Retina (tissue), 1 donor: ENCODE data around the gene OR56A4.
"Not testable (repeated sequence)": the region's sequence is repeated elsewhere in the genome, so short reads cannot be mapped to it uniquely, and the experiment has no call there.

Source experiments
- DNase-seq: peaks from one replicate; pipeline ENCODE4 v3.0.0-alpha.2; 2016

The OR56A4 gene

DNA sequence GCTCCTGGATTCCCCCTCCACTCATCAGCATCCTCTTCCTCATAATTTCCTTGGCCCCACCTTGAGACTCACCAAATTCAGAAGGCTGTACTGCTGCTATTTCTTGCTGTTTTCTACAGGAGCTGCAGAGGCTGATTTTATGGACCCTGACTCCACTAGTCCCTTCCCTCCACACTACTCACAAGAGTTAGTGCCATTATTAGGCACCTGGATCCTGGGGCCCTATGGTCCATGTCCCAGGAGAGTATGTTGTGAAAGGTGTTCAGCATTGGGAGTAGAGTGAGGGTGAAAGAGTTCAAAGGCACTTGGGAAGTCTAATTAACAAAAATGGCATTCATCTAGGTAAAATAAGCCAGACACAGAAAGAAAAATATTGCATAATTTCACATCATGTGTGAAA is at the start of gene OR56A4:
Gene OR56A4 (minus strand): TSS at position 101 of the 400 bp plus-strand sequence. CDS start 3,954 bp downstream, outside the sequence.
- no peak for DNase-seq

- no peak for DNase-seq
These were observed 48.8 kb upstream of the OR56A4 start for GRCh38 chr11:6055569-6055968.

- DNase-seq, result no peak
These were observed 45.6 kb upstream of the OR56A4 start for GRCh38 chr11:6052374-6052773.

DNA sequence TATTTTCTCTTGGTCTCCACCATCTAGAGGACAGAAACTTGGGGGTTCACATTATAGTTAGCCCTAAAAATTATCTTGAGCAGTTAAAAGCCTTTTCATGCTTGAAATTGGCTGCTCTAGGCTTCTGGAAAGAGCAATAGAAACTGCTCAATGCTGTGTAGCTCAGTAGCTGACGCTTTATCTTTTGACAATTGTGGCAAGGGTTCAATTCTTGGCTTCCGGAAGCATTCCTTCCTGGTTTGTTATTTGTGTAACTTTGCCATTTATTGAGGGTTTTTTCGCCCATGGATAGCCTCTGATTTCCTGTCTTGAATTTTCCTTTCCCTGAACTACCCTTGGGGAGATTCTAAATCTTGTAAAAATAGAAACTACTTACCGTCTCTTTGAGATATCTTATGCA is 34.1 kb upstream of the OR56A4 start:
- no peak for DNase-seq

GRCh38 chr11:6030708-6031405 is 24.1 kb upstream of the OR56A4 start, which contains the start of gene OR56A1:
OR56A1 (minus strand) TSS chr11:6030758; CDS start chr11:6027692, 3,066 bp downstream.
- DNase-seq, result no peak

- DNase-seq, result no peak
These were observed 20.8 kb upstream of the OR56A4 start for GRCh38 chr11:6027501-6027900.

DNA sequence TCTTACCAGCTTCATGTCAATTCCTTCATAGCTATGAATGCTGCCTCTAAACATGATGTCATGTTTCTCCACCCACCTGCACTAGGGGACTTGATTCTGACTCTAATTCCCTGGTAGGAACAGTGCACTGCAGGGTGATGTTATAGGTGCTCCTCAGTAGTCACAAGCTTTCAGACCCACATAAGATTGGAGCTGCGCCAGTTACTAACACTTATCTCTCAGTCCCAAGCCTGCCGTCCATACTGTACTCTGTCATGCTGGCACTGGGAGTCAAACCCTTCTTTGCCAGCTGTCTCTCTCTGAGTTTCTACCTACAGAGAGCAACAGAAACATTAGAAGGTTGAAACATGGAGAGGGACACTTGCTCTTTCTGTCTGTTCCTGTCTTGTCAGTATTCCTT is 18.3 kb upstream of the OR56A4 start:
- no peak for DNase-seq

GRCh38 chr11:6022956-6023355 is 16.2 kb upstream of the OR56A4 start:
- DNase-seq, result peak; percentile 9

- no peak for DNase-seq
These were observed 6.3 kb upstream of the OR56A4 start for GRCh38 chr11:6013042-6013441.

GRCh38 chr11:6012035-6012668 is 5.4 kb upstream of the OR56A4 start:
- DNase-seq, result no peak

DNA sequence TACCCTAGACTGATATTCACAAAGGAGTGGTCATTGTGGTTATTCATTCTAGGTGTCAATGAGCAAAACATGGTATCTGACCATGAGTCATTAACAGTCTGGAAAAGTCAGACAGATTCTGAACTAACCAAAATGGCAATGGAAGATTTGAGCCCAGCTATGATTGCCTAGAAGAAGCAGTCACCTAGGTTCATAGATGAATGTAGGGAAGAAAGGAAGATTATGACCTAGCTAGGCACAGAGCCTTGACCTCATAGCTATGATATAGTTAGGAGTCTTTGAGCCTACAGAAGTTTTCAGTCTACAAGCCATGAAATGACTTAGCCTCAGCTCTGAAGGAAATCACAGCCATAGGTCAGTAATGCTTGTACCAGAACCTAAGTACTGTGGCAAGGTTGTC is 351 bp downstream of the OR56A4 start:
- DNase-seq, result no peak

DNA sequence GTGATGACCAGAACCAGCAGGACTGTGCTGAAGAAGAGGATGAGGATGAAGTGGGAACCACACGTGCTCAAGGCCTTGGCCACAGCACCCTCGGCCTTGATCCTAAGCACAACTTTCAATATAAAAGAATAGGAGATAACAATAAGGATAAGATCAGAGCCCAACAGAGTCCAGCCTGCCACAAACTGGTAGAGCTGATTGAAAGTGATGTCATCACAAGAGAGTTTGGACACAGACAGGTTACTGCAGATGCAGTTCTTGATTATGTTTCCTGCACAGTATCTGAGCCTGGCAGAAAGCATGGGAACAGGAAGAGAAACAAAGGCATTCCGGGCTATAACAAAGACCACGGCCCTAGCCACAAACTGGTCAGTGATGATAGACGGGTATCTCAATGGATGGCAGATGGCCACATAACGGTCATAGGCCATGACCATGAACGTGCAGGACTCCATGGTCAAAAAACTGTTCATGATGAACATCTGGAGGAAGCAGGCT is 4.5 kb downstream of the OR56A4 start:
- no peak for DNase-seq

DNA sequence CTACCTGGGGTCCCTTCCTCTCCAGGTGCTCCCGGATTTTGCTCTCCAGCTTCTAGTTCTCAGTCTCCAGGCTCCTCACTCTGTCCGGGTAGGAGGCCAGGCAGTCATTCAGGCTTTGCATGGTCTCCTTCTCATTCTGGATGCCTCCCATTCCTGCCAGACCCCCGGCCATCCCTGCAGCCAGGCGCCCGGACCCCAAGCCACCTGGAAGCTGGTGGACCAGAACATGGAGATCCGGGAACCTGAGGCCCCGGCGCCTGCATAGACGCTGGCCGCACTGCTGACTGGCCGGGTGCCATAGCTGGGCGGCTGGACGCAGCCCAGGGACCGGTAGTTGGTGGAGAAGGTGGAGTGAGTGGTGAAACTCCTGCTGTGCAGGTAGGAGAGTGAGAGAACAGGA is 12.0 kb downstream of the OR56A4 start:
- no peak for DNase-seq

GRCh38 chr11:5992604-5993251 is 14.0 kb downstream of the OR56A4 start:
- no peak for DNase-seq

- no peak for DNase-seq
These were observed 14.6 kb downstream of the OR56A4 start for GRCh38 chr11:5992150-5992549.

DNA sequence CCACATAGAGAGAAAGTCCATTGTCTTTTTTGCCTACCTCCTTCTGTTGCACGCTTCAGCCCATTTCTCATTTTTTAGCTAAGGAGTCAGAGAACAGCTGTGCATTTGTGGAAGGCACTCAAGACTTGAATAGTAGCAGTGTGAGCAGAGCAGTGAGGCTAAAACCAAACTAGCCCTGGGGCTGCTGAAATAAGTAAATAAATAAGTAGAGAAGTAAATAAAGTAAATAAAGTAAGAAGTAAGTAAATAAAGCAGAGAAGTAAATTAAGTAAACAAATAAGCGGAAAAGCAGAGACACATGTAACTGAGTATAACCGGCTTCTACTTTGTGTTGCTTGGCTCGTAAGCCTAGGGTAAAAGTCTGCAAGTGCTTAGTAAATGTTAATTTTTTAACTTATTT is 17.5 kb downstream of the OR56A4 start:
- no peak for DNase-seq

DNA sequence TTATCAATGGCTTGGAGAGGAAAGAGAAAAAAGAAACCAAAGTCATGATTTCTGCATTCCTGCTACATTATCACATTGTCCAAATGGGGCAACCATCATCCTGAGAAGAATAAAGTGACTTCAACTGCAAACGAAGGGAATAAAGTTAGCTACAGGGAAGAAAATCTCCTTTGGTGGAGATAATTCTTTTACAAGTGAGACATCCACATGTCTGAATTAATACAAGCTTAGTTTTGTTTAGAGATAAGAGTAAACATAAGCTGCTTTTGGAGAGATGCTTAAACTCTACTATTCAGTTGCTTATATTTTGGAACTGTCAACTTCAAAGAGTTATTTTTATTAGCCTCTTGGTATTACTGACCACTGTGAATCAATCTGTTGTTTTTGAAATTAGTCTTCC is 19.9 kb downstream of the OR56A4 start, which contains the start of gene OR52L1:
Gene OR52L1 (minus strand): TSS at position 101 of the 400 bp plus-strand sequence. CDS start 55 bp downstream, at position 46.
- no peak for DNase-seq

DNA sequence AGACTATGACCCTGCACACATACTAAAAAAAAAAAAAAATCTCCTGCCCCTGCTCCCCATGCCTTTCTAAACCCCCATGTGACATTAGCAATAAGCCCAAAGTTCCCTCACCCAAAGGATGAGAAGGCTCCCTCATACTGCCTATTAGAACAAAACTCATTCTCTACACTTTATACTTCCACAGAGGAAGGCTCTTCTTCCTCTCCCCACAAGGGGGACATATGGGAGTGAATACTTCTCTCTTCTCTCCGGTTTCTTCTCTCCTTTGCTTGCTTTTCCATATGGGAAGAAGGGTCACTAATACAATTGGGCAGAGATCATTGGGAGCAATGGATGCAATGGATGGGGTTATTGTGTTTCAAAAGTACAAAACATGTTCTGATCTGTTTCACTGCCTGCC is 23.3 kb downstream of the OR56A4 start:
- DNase-seq, result no peak

GRCh38 chr11:5973530-5973929 is 33.2 kb downstream of the OR56A4 start:
- DNase-seq, result no peak

GRCh38 chr11:5968394-5968793 is 38.4 kb downstream of the OR56A4 start, which contains the start of gene OR56A5:
OR56A5 (minus strand) TSS chr11:5968494; CDS start chr11:5968494, 0 bp downstream.
- DNase-seq, result no peak

- DNase-seq, result no peak
These were observed 39.0 kb downstream of the OR56A4 start for GRCh38 chr11:5967708-5968107.

DNA sequence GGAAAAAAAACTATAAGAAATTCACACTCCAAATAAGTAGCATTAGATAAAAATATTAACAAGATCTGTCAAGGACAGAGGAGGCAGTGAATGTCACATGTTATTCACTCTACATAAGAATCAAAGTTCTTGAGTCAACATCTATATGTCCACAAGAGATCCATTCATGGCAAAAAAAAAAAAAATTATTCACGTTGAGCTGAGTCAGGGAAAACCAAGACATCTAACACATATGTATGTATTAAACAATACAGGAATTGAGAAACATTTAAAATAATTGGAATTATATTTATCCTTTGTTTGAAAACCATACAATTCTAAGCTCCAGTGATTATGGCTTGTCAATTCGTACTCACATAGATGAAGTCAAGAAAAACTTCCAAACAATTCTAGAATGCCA is 39.8 kb downstream of the OR56A4 start:
- no peak for DNase-seq

DNA sequence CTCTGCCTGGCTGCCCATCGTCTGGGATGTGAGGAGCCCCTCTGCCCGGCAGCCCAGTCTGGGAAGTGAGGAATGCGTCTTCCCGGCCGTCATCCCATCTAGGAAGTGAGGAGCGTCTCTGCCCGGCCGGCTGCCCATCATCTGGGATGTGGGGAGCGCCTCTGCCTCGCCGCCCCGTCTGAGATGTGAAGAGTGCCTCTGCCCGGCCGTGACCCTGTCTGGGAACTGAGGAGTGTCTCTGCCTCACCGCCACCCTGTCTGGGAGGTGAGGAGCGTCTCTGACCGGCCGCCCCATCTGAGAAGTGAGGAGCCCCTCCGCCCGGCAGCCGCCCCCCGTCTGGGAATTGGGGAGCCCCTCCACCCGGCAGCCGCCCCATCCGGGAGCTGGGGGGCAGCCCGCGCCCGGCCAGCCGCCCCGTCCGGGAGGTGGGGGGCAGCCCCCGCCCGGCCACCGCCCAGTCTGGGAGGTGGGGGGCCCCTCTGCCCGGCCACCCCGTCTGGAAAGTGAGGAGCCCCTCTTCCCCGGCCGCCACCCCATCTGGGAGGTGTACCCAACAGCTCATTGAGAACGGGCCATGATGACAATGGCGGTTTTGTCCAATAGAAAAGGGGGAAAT is 45.9 kb downstream of the OR56A4 start:
- DNase-seq, result not testable (repeated sequence)
